ENCODE measurements around the gene CHN2.

DNA sequence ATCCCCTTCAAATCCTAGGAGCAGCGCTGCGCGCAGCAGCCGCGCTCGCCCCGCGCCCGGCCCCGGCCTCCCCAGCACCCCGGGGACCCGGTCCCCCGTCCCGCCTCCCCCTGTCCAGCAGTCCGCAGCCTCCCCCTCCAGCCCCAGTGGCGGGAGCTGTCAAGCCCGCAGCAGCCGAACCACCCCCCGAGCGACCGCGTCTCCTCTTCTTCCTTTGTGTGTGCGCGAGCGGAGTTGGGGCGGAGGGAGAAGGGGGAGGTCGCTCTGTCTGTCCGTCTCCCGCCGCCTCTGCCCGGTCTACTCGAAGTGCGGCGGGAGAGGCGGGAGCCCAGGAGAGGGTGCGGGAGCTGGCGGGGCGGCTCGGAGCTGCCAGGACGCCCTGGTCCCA, 375 bp upstream of the CHN2 start:
- TF ChIP-seq, protein P1, sequence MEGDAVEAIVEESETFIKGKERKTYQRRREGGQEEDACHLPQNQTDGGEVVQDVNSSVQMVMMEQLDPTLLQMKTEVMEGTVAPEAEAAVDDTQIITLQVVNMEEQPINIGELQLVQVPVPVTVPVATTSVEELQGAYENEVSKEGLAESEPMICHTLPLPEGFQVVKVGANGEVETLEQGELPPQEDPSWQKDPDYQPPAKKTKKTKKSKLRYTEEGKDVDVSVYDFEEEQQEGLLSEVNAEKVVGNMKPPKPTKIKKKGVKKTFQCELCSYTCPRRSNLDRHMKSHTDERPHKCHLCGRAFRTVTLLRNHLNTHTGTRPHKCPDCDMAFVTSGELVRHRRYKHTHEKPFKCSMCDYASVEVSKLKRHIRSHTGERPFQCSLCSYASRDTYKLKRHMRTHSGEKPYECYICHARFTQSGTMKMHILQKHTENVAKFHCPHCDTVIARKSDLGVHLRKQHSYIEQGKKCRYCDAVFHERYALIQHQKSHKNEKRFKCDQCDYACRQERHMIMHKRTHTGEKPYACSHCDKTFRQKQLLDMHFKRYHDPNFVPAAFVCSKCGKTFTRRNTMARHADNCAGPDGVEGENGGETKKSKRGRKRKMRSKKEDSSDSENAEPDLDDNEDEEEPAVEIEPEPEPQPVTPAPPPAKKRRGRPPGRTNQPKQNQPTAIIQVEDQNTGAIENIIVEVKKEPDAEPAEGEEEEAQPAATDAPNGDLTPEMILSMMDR (conservative IDR thresholded peaks at IDR 0.05; ENCODE audit: low read depth, low read length): no peak
- TF ChIP-seq EZH2 (IDR thresholded peaks at IDR 0.05; ENCODE audit: borderline replicate concordance, low read depth, low read length, poor library complexity, severe bottlenecking): no peak

Data from A673 (cell line).